ENCODE results near the gene PRUNE2.
A peak's percentile ranks its signal among the peaks of the same experiment; 100 is the strongest.
"Not testable (repeated sequence)": the region's sequence is repeated elsewhere in the genome, so short reads cannot be mapped to it uniquely, and the experiment has no call there.

The PRUNE2 gene

DNA sequence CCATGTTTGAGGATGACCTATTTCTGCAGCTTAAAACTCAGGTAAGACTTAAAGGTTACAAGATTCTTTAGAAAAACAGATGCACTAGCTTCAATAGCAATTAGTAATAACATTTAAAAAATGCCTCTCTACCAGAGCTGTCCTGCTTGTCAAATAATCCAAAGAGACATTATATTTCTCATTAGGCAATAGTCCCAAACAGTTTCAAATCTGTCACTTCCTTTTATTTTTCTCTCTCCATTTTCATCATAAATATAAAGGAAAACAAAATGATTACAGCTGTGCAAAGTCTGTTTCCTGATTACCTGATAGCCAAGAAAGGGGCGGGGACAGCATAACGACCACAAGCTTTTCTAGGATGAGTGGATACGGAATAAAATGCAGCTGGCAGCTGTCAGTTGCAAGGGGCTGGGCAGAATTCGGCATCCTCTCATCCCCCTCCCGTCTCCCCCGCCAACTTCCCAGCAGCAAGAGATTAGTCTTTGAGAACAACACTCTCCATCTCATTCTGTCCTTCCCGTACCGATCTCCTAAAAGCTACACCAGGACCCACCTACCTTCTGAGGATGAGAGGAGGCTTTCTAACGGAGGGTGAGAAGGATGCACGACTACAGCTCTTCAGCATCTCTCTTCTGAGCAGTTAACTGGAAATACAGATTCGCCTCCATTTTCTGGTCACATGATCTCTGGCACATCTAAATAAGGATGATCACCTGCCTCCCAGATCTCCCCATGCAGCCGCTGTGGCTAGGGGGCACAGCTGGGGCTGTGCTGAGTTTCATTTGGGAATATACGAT is 214.2 kb downstream of the PRUNE2 start:
- no peak for DNase-seq

DNA sequence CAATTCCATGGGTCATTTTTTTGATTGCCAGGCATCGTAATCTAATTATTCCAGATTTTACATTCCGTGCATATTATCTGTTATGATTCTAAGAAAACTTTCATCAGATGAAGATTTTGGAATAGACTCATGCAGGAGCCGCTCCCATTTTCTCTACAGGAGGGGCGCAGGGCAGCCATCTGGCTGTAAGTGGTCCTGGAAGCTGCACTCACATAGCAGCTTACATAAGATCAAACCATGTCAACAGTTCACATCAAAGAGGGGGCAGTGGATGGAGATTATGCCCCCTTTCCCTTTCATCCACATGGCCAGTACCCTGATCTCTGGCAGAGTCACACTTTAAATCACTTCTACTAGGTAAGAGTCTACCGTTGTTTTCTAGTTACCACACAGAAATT is 214.9 kb downstream of the PRUNE2 start:
- no peak for DNase-seq

DNA sequence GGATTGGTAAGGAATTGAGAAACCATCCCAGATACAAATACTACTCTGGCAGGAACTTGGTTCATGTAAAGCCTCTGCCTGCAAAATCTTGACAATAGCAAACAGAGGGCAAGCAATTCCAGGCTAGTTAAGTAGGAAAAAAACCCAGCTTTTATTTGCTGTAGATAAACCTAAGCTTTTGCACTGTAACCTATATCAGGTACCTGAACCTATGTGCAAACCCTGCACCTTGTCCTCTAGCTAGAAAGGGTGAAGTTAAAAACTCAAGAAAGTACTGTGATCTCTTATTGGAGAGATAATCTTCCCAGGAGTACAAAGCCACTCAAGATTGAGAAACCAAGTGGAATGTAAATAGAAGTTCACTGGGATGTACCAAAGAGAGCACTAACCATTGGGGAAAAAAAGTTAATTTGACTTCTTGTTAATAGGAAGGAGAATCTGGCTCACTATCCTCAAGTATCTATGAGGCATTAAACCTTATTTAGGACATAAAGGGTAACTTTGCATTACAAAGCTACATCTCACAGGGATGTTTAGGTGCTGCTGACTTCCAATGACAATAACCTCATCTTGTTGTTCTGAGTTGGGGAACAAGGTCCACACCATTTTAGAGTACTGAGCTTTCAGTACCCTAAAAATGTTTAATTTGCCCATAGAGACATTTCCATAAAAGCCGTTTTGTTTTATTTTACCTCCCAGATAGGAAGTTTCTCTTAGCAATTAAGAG is 215.5 kb downstream of the PRUNE2 start:
- DNase-seq, result no peak

DNA sequence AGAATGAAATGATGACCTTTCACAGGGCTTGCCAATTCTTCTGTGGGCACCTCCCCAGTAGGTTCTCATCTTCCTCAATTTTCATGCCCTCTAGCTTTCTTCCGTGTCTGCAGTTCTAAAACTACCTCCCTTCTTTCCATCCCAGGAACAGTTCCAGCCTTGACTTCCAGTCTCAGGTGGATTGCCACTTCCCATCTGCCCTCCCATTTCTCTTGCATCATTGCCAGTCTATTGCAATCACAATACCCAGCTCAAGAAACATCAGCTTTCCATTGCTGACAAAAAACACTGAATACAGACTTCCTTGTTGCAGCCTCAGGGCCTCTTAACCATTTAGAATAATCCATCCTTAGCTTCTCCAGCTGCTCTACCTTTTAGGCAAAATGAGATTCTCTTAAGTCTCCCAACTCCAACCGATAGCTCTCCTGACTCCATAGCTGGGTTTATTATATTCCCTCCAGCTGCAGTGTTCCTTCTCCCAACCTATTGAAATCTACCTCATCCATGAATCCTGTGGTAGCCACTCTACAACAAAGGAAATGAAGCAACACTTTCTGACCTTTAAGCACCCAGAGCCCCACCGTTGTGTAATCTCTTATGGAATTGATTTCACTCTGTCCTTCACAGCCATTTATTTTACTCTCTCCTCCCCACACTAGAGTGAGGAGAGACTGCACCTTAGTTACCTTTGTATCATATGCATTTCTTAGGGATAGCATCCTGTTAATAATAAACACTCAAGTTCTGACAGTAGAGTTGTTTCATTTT is 217.3 kb downstream of the PRUNE2 start:
- no peak for DNase-seq

DNA sequence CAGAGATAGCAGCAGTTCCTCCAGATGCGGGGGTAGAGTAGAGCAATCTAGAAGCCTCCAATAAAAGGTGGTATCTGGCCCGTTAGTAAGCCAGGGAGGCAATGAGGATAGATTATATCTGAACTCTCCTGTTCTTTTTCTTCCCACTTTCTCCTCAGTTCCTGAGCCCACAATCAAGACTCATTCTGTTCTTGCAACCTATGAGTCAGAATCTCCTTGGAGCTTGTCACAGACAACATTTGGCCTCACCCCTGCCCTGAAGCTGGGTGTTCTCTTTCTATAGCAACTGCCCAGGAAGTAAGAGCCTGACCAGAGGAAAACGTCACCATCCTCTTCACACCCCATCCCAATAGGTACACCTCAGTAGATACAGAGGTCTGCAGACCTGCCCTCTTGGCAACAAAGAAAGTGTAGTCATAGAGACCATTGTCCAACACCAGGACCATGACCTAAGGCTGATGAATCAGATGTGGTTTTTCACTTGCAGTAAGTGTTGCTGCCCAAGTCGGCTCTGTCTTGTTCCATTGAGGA is 218.0 kb downstream of the PRUNE2 start:
- peak in 1 of 2 donors; percentile 19 for DNase-seq

DNA sequence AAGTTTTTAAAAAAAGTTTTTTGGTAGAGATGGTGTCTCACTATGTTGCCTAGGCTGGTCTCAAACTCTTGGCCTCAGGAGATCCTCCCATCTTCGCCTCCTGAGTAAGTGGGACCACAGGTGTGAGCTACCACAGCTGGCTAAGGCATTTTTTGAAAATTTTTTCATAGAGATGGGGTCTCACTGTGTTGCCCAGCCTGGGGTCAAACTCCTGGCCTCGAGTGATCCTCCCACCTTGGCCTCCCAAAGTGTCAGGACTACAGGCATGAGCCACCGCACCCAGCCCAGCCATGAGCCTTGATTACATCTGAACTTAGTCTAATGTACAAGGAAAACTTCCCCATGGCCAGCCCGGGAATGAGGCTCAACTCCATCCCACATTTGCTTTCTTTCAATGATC is 219.2 kb downstream of the PRUNE2 start:
- no peak for DNase-seq

DNA sequence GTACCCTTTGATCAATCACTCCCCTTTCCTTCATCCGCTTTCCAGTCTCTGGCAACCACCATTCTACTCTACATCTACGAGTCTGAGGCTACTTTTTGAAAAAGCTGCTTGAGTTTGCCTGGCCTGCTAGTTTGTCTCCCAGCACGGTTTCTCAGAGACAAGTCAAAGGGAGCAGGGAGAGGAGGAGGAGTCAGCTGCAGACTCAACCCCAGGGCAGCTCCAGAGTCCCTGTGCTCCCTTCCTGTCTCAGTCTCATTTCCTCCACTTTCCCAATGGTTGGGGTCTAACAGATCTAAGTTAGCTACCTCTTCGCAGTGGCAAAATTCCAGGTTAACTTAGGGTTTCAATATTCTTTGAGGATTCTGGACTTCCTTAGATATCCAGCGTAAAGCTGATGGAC is 221.7 kb downstream of the PRUNE2 start:
- DNase-seq, result no peak

DNA sequence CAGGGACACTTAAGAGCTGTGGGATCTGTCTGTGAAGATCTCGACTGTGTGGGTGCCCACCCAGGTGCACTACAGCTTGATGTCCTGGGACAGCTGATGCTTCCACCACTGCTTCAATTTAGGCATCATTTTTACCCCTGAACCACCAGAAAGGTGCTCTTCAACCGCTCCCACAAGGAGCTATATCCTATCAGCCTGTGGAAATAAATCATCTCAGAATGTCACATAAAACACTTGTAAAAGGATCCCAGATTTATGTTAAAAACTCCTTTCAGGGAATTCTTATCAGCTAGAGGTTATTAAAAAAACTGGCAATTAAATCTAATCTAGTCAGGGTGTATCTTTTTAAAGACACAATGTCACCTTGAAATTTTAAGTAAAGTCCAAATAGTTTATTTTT is 224.4 kb downstream of the PRUNE2 start:
- no peak for DNase-seq

DNA sequence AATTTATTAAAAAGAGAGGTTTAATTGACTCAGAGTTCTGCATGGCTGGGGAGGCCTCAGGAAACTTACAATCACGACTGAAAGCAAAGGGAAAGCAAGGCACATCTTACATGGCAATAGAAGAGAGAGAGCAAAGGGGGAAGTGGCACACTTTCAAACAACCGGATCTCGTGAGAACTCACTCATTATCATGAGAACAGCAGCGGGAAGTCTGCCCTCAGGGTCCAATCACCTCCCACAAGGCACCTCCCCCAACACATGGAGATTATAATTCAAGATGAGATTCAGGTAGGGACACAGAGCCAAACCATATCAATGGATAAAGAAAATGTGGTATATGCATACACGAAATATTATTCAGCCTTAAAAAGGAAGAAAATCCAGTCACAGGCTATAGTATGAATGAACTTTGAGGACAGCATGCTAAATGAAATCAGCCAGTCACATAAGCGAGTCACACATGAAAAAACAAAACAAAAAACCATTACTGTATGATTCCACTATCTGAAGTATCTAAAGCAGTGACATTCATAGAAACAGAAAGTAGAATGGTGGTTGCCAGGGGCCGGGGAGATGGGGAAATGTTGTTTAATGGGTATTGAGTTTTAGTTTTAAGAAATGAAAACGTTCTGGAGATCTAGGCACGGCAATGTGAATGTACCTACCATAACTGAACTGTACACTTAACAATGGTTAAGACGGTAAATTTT is 225.0 kb downstream of the PRUNE2 start:
- no peak for DNase-seq

DNA sequence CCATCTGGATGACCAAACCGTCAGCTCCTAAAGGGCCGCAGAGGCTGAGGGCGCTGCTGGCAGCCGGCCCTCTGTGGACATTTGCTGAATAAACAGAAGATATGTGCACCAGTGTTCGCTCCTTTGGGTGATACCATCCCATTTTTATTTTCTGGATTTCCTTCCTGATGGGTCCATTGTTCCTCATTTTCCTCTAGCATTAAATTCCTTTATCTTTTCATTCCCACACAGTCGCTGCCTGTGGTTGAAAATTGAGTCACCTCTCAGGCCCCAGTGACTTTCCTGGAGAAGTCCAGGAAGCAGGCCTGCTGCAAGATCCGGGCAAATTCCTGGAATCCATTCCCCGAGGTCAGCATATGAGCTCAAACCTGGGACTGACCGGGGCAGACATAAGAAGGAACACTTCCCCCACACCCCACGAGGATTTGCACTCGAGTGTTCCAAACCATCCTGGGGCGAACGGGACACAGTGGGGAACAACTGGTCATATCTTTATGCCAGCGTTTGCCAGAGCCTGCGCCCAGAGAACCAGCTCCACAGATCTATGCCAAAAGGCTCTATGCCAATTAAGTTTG is 228.3 kb downstream of the PRUNE2 start:
- no peak for DNase-seq

DNA sequence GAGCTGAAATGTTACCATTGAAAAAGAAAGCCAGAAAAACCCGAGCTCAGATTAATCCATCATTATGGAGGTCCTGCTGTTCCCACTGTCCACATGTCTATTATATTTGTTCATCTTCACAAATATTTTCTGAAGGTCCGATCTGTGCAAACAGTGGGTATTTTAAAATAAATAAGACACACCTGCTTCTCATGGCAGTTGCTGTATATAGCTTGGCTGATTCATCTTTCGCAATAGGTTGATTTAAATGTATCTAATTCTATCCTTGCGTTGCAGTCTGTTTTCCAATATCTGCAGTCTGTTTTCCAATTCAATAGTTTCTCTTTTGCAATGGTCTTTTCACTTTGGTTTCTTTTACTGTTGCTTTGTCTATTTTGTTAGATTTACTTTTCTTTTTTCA is 229.1 kb downstream of the PRUNE2 start:
- no peak for DNase-seq

DNA sequence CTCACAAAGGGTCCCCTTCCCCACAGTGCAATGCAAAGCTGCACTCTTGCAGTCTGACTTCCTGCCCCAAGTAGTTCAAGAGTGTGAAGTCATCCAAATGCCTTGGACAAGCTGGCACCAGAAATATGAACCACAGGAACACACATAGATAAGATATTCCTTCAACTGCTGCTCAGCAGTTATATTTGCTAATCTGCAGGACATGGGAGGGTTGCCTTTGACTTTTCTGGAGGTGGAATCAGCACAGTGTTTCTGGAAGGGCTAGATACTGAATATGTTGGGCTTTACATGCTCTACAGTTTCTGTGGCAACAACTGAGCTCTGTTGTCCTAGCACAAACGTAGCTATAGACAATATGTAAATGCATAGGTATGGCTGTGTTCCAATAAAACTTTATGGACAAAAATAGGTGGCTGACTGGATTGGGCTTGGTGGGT is 238.4 kb downstream of the PRUNE2 start:
- no peak for DNase-seq

DNA sequence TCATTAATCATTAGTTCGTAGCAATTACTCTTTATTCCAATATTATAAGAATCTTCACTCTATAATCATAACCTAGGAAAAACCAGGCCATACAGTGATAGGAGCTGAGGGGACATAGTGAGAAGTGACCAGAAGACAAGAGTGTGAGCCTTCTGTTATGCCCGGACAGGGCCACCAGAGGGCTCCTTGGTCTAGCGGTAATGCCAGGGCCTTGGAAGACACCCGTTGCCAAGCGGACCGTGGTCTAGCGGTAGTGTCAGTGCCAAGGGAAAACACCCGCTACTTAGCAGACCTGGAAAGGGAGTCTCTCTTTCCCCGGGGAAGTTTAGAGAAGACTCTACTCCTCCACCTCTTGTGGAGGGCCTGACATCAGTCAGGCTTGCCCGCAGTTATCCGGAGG is 239.9 kb downstream of the PRUNE2 start:
- DNase-seq, result not testable (repeated sequence)

DNA sequence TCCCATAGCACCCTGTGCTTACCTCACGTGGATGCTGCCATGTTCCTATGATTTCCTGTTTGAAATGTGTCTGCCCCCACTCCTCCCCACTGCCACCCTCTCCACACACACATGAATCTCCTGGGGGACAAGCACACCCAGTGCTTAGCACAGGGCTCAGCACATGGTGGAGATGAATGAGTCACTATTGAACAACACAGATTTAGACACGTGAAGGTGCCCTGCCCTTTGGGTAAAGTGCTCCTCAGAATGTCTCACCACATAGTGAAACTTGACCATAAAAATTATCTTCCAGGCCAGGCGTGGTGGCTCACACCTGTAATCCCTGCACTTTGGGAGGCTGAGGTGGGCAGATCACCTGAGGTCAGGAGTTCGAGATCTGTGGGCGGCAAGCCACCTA is 240.5 kb downstream of the PRUNE2 start:
- DNase-seq, result no peak

DNA sequence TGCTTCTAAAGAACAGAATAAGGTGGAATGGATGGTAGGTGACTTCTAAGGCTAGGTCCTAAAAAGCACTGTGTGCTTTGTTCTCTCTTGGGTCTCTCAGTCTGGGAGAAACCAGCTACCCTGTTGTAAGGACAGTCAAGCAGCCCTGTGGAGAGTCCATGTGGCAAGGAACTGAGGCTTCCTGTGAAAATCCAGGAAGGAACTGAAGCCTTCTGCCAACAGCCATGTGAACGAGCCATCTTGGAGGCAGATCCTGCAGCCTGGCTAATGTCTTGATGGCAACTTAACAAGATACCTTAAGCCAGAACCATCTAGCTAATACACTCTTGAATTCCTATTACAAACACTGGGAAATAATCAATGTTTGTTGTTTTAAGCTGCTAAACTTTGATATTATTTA is 241.8 kb downstream of the PRUNE2 start:
- no peak for DNase-seq

DNA sequence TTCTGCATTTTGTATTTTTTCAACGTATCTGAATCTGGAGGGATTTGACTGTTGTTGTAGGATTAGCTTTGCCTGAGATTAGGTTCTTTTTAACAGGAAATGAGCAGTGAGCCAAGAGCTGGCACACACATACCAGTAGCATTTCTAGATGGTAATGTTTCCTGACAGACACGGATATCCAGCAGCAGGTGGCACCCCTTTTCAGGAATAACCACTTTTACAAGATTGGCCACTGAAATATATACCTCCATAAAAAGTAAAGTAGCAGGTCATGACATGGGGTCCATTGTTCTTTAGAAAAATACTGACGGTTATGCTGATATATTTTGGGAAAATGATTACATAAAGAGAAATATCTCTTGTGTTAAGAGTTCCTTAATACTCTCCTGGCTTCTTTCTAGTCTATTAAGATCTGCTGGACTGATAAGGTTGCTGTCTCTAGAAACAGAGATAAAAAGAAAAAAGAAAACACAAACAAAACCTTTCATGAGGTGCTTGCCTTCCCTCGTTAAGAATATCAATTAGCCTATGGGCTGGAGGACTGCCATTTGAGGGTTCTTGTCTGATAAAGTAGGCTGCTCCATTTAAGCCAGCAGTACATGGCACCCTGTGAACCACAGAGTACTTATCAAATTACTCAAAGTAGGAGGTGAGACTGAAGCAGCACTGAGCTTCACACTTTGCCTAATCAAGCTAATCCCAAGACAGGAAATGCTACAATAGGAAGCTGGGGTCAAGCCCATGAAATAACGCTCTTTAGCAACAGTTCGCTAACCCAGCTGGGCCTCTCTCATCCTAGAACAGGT is 243.2 kb downstream of the PRUNE2 start:
- DNase-seq, result no peak

DNA sequence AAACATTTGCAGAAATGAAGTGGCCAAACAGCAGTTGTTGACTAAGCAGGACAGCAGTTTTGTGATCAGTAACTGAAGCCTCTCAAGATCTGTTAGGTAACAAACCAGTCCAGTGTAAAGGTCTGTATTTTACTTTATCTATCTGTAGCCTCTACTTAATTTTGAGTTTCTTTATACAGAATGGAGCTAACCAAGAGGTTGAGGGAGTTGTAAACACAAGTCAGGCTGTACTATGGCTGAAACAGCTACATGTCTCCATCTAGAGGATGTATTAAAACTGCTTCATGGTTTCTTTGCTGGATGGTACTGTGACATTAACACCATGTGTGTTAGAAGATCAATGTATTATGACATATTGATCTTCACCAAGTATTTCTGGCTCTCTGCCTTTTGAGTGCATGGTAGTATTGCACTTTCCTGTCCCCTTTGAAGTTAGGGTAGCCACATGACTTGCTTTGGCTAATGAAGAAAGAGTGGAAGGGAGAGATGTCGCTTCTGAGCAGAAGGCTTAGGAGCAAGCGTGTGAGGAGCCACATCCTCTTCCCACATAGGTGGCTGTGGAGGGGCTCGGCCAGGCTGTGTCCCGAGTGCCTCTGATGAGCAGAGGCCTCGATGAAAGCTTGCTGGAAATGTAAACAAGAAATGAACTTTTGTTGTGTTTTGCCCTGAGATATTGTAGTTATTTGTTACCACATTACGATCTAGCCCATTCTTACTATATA is 247.2 kb downstream of the PRUNE2 start:
- DNase-seq, result peak in 1 of 2 donors; percentile 70

DNA sequence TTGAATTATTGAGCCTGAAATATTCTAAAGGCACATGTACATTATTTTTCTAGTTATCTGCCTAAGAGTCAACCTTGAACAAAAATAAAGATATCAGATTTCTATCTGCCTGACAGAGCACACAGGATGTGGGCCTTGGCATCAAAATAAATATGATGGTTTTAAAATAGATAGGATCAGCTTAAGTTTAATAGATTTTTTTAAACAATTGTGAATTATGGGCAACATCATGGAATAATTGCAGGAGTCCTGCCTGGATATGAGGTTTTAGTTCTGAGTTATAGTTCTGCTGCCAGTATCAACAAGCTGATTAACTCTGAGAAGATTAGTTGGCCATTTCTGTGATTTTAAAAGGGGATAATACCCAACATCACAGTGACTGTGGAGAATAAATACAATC is 248.6 kb downstream of the PRUNE2 start:
- DNase-seq, result no peak

DNA sequence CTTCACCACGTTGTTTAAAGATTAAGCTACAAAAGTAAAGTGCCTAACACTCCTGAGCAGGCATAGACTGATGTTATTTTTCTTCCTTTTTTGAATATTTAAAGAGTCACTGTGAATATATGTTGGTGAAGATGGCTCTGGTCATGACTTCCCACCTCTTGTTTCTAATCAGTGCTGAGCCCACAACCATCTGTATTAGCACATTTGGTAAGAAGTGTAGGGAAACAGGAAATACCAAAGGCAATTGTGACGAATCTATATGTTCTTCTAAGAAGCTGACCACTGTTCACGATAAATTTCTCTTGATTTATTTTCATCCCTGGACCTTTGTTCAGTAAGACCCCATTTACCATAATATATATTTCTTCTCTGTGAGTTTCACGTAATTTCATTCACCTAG is 249.9 kb downstream of the PRUNE2 start:
- DNase-seq, result no peak

DNA sequence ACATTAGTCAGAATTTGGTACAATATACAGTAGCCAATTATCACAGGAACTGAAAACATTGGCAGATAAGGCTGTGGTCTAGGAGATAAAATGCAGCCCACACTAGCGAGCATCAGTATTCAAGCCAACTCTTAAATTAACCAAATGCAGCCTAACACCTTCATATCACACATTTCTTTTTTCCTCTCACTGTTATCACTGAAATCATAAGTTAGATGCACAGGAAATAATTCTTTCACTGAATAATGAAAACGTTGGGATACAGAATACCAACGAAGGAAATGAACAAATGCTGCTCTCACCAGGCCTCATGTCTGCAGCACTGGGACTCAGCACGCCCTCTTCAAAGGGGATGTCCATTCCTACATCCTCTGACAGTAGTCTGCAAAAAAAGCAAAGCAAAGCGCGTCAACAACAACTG is 250.8 kb downstream of the PRUNE2 start:
- no peak for DNase-seq

DNA sequence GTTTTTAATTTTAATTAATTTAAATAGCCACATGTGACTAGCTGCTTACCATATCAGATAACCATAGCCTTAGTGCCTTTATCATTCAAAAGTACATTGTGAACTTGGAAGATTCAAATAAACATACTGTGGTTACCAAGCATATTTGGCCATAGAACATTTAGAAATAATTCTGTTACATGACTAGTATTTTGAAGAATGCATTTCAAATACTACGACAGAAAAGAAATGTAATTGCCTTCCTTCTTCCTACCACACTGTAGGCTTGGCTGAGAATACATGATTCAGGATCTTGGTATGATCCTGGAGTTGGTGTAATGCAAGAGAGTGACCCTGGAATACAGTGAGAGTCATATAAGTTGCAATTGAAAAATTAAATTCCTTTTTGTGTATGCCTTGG is 251.3 kb downstream of the PRUNE2 start:
- no peak for DNase-seq

Measured in bone marrow (tissue), 2 donors.